HG03442 (cell line): ENCODE measurements around the gene CDK2.
A peak's percentile ranks its signal among the peaks of the same experiment; 100 is the strongest.
"Not testable (repeated sequence)": the region's sequence is repeated elsewhere in the genome, so short reads cannot be mapped to it uniquely, and the experiment has no call there.

Source experiments
- ATAC-seq: cut with Tn5 transposase; IDR thresholded peaks from one replicate; pipeline ENCODE4 v1.9.1; 2021; ENCODE audit warnings: mild to moderate bottlenecking, moderate library complexity; ENCODE audit not compliant: unreplicated experiment

Gene CDK2

DNA sequence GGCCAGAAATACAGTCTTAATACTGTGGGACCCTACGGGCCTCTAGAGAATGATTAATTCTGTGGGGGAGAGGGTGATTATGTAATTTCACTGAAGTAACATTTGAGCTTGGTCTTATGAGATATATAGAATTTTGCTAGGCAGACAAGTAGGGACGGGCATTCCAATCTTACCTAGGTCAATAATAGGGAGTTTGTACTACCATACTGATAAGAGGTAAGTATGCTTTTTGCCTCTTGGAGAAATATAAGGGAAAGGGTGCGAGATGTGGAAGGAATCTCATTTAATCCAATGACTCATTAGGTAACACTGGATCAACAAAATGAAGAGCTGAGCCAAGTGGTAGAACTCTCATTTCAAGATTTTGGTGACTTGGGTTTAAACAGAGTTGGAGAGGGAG lies 12.4 kb downstream of the CDK2 start:
- no peak for ATAC-seq

DNA sequence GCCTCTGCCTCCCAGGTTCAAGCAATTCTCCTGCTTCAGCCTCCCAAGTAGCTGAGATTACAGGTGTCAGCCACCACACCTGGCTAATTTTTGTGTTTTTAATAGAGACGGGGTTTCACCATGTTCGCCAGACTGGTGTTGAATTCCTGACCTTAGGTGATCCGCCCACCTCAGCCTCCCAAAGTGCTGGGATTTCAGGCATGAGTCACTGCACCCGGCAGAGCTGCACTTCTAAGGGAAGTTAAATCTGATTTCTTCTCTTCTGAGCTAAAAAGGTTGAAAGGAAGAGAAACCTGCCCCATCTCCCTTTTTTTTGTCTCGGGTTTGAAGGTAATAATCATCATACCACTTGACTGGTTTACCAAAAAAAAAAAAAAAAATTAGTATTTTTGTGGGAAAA lies 15.3 kb downstream of the CDK2 start:
- not testable (repeated sequence) for ATAC-seq

DNA sequence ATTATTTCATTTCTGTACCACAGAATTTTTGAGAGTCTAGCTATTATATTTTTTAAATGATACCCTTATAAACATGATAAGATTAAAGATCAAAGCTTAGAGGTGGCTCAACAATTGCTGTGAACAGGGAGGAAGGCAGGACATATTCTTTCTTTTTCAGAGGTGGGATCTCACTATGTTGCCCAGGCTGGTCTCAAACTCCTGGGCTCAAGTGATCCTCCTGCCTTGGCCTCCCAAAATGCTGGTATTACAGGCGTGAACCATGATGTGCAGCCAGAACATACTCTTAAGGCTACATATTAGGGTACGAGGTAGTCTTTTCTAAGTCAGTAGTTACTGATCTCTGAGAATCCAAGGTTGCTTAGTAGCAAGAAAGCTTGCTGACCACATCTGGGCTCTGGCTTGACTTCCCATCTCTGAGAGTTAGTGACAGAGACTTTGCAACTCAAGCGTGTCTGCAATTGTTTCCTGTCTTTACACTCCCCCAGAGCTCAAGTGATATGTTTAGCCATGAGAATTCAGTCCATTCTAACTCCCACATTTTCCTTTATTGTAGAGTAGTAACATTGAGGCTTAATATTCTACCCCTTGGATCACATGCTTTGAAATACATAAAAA lies 15.8 kb downstream of the CDK2 start:
- ATAC-seq, result peak; percentile 91

DNA sequence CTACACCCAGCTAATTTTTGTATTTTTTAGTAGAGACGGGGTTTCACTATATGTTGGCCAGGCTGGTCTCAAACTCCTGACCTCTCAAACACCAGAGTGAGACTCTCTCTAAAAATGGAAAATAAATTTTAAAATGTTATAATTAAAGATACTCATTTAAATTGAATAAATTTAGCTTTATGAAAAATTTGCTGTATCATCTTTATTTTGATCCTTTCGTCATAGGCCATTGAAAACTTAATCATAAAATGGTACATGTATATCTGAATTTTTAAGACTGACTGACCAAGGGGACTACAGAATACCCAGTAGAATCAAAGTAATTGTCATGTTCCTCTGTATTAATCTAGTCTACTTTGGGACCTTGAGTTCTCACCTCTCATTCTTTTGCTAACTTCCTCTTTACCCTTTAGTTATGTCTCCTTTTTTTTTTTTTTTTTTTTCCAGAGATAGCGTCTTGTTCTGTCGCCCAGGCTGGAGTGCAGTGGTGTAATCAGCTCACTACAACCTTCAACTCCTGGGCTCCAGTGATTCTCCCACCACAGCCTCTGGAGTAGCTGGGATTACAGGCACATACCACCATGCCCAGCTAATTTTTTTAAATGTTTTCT lies 16.7 kb downstream of the CDK2 start:
- no peak for ATAC-seq

DNA sequence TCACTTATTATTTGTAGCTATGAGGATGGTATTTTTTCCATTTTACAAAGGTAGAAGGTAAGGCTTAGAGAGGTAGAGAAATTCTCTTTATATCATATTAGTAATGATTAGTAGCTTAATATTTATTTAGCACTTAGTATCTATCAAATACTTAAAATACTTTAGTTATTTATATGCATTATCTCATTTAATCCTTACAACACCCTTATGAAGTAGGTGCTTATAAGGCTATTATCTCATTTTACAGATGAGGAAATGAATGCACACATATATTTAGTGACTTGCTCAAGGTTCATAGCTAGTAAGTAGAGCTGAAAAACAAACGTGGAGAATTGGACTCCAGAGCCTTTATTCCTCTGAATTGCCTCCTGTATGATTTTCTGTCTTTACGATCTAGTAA lies 18.2 kb downstream of the CDK2 start:
- no peak for ATAC-seq

DNA sequence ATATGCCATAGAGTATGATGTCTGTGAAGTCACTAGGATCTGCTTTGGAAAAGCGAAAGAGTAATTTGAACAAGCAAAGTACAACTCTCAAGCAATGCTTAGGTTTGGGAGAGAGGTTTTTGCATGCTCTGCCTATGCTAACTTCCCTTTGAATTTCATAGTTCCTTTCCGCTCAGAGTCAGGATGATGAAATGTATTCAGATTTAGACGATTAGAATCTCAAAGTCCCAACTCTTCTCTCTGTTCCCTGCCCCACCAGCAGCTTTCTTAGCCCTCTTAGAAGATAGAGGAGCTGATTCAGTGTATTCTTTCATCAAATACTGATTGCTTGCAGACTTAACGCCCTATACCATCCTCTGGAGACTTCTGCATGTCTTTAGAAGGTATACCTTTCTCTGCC lies 18.7 kb downstream of the CDK2 start:
- no peak for ATAC-seq

DNA sequence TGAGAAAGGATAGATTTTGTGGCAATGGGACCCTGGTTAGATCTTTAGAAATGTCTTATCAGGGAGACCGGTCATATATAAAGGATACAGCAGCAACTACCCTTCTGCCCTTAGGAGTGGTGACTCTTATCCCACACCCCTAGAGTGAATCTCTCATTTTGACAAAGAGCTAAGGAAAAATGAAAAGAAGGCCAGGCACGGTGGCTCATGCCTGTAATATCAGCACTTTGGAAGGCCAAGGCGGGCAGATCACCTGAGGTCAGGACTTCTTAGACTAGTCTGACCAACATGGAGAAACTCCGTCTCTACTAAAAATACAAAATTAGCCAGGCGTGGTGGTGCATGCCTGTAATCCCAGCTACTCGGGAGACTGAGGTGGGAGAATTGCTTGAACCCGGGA lies 19.3 kb downstream of the CDK2 start:
- not testable (repeated sequence) for ATAC-seq

DNA sequence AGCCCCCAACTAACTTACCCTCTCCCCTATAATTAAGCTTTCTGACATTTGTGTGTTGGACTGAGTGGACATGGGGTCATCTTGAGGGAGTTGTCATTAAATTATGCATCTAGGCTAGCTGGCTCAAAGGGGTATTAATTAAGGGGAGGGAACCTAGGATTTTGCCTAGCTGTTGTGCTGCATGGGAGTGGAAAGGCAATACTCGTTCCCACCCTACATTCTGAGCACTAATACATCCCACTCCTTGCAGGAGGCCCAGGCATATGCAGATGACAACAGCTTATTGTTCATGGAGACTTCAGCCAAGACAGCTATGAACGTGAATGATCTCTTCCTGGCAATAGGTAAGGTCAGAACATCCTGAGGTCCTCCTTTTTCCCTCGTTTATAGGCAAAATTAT lies 24.5 kb downstream of the CDK2 start:
- no peak for ATAC-seq

DNA sequence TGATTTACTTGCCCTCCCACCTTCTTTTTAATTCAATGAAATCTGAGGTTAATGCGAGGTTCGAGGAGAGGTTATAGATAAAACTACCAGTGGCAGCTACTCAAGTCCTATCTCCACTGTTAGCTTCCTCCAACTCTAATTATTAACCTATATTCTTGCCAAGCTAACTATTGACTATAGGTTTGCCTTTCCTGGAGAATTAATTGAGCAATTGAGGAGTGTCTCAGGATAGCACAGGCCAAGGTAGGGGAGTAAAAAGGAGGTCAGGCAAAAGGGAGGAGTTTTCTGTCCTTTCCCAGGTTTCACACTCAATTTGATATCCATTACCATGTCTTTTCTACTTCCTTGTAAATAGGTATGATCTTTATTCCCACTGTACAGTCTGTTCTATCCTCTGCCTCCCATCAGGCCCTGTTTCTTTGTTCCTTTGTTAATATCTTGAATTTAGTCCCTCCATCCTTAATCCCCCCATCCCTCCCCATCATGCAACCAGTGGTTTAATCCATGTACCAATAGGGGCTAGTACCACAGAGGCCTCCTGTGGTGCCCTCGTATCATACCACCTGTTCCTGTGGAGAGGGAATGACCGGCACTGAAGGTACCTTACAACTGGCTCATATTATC lies 26.7 kb downstream of the CDK2 start:
- no peak for ATAC-seq

DNA sequence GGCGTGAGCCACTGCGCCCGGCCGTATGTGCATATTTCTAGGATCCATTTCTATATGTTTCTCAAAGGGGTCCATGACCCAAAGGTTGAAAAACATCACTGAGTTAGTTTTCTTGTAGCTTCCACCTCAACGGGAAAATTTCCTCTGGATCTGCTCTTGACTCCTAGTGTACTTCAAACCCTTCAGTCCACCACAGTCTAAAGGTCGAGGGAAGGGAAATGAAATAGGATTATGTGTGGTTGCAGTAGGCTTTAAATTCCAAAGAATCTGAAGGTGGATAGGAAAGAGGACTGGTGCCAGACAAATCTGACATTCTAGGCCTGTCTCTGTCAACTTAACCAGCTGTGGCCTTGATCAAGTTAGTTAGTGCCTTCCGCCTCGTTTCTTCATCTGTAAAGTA lies 28.7 kb downstream of the CDK2 start:
- no peak for ATAC-seq

DNA sequence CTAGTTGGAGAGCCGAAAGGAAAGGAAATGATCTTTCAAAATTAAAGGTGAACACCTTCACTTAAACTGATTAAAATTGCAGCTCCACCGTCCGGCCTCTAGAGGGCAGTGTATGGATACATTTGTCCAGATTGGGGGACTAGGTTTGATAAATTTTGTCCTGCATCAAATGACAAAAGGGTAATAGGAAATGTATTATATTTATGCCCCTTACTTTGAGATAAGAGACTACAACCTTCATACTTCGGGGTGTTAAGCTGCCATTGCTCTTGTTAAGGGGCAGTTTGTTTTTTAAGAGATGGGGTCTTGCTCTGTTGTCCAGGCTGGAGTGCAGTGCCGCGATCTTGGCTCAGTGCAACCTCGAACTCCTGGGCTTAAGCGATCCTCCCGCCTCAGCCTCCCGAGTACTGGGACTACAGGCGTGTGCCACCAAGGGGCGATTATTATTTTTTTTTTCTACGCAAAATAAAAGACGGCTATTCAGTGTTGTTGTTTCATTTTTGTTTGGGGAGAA lies 29.6 kb downstream of the CDK2 start:
- ATAC-seq, result no peak

DNA sequence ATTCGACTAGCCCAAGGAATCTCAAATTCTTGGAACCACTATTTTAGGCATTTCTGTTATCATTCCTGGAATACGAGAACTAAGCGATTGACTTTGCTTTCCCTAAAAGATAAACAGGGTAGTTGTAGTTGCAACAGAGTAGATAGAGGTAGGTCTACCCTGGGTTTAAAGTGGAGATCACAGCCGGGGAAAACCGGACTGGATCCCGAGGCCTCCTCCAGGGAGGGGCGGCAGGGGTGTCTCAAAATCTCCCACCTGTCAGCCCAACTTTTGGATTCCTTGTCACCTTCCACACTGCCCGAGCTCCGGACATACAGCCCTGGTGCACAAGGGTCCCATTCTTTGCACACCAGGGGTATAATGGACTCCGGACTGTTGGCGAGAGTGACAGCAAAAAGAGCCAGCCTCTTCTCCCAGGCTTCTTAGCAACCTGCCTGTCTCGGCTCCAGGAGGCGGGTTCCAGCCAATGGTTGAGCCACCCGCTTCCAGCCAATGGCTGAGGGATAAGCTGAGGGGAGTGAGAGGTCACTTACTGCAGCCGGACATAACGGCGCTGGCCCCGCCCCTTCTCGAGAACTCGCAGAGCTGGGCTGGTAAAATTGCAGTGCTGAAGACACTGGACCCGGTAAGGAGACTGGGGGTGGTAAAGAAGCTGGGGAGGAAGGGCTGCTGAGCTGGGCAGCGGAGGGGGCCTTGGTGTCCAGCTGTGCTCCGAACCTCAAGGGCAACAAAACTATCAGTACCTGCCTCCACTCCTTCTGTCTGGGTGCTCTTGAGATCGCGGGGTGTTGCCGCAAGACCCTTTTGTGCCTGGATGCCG lies 30.3 kb downstream of the CDK2 start, which contains the start of gene SUOX:
Gene SUOX (plus strand): TSS at position 562 of the 820 bp plus-strand sequence. CDS start 4,946 bp downstream, outside the sequence.
- peak; percentile 99 for ATAC-seq

DNA sequence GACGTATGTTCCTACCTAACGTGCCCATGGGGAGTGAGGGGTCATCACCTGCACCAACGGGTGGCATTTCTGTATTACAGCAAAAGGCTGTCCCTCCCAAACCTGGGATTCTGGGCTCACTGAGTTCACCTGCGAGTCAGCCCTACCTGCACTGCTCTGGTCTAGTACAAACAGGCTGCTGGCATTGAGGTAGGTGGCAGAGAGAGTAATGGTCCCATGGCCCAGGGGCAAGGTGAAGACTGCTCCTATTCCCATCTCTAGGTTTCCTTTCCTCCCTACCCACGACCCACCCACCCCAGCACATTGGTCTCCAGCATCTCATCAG lies 30.9 kb downstream of the CDK2 start:
- ATAC-seq, result no peak

DNA sequence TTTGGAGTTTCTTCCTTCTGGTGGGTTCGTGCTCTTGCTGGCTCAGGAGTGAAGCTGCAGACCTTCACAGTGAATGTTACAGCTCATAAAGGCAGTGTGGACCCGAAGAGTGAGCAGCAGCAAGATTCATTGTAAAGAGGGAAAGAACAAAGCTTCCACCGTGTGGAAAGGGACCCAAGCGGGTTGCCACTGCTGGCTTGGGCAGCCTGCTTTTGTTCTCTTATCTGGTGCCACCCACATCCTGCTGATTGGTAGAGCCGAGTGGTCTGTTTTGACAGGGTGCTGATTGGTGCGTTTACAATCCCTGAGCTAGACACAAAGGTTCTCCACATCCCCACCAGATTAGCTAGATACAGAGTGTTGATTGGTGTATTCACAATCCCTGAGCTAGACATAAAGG lies 32.9 kb downstream of the CDK2 start:
- ATAC-seq, result not testable (repeated sequence)

DNA sequence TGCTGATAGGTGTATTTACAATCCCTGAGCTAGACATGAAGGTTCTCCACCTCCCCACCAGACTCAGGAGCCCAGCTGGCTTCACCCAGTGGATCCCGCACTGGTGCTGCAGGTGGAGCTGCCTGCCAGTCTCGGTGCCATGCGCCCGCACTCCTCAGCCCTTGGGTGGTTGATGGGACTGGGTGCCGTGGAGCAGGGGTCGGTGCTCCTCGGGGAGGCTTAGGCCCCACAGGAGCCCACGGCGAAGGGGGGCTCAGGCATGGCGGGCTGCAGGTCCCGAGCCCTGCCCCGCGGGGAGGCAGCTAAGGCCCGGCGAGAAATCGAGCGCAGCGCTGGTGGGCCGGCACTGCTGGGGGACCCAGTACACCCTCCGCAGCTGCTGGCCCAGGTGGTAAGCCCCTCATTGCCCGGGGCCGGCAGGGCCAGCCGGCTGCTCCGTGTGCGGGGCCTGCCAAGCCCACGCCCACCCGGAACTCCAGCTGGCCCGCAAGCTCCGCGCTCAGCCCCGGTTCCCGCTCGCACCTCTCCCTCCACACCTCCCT lies 33.4 kb downstream of the CDK2 start:
- ATAC-seq, result not testable (repeated sequence)

DNA sequence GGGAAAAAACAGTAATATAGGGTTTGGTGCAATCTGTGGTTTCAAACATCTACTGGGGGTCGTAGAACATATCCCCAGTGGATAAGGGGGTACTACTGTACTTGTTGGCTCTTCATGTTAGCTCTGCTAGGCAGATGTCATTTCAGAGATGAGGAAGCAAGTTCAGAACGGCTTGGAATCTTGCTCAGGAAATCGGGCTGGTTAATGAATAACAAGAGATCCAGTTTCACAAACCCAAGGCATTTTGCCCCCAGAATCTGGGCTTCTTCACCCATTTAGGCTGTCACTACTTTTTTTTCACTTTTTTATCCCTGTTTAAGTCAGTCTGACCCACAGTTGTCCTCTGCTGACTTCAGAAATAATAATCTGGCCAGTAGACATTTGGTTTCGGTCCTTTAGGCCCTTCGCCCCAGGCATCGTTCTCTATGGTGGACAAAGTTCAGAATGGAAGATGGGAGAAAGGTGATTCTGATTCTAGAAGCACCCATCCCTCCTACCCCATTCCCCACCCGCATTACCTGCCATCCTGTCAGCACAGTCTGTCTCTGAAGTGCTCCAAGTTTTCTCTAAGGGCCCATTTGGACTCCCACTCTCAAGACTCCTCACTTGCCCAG lies 35.0 kb downstream of the CDK2 start:
- no peak for ATAC-seq

DNA sequence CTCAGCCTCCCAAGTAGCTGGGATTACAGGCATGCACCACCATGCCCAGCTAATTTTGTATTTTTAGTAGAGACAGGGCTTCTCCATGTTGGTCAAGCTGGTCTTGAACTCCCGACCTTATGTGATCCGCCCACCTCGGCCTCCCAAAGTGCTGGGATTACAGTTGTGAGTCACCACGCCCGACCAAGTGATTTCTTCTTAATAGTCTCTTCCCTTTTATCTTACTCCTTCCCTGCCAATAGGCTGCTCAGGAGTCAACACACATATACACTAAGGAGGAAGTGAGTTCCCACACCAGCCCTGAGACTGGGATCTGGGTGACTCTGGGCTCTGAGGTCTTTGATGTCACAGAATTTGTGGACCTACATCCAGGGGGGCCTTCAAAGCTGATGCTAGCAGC lies 36.7 kb downstream of the CDK2 start:
- ATAC-seq, result not testable (repeated sequence)

DNA sequence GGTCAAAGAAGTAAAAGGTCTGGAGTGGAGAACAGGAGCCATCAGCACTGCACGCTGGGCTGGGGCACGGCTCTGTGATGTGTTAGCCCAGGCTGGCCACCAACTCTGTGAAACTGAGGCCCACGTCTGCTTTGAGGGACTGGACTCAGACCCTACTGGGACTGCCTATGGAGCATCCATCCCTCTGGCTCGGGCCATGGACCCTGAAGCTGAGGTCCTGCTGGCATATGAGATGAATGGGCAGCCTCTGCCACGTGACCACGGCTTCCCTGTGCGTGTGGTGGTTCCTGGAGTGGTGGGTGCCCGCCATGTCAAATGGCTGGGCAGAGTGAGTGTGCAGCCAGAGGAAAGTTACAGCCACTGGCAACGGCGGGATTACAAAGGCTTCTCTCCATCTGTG lies 37.6 kb downstream of the CDK2 start:
- ATAC-seq, result no peak

DNA sequence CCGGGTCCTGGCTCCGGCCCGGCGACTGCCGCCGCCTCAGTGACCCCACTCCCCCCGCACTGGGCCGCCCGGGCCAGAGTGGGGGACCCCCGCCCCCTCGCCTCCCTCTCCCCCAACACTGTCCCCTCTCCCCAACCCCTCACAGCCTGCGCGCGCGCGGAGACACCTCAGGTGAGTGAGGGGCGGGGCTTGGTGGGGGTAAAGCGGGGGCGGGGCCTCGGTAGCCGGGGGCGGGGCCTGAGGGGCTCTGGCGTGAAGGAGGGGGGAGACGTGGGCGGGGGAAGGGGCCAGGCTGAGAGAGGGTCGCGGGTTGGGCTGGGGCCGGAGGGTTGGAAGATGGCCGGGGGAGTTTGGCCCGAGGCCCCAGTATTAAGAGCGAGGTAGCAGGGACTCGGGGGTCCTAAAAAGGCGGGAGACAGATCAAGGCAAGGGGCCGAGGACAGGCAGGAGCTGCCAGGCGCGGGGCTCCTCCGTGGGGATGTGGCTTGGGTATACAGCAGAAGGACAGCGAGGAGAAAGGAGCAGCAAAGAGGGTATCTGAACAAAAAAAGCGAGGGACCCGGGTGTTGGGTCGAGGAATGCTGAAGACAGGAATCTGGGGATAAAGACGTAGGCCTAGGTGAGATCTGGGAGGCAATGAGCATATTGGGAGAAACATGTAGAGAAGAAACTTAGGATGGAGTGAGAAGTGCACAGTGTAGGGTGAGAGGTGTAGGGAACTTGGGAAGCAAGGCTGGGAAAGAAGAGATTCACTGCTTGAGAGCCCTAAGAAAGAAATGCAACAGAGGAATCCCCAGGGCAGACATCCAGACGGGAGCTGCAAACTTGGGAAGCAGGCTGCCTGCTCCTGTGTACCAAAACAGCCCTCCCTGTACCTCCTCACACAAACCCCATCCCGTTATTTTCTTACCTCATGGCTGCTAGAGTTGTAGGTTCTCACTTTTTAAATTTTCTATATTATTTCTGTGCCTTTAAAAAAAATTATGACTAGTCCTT lies 41.2 kb downstream of the CDK2 start:
- ATAC-seq, result peak; percentile 36
